NCI-H526 treated with DMSO at 0.1 percent for 48 hours (cell line): Measurements from ENCODE around the gene RIC1.
"Not testable (repeated sequence)": the region's sequence is repeated elsewhere in the genome, so short reads cannot be mapped to it uniquely, and the experiment has no call there.

ENCODE experiments used
- DNase-seq: peaks from one replicate; lab custom pipeline; 2025; lab: John Stamatoyannopoulos, UW

The RIC1 gene

DNA sequence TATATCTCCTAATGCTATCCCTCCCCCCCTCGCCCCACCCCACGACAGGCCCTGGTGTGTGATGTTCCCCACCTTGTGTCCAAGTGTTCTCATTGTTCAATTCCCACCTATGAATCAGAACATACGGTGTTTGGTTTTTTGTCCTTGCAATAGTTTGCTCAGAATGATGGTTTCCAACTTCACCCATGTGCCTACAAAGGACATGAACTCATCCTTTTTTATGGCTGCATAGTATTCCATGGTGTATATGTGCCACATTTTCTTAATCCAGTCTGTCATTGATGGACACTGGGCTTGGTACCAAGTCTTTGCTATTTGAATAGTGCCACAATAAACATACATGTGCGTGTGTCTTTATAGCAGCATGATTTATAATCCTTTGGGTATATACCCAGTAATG, 93.8 kb downstream of the RIC1 start:
- DNase-seq: not testable (repeated sequence)

GRCh38 chr9:5735072-5735471, 106.2 kb downstream of the RIC1 start:
- no peak for DNase-seq

- no peak for DNase-seq
Measured at GRCh38 chr9:5736563-5737346, 107.8 kb downstream of the RIC1 start.

GRCh38 chr9:5743109-5743508, 114.2 kb downstream of the RIC1 start:
- no peak for DNase-seq

DNA sequence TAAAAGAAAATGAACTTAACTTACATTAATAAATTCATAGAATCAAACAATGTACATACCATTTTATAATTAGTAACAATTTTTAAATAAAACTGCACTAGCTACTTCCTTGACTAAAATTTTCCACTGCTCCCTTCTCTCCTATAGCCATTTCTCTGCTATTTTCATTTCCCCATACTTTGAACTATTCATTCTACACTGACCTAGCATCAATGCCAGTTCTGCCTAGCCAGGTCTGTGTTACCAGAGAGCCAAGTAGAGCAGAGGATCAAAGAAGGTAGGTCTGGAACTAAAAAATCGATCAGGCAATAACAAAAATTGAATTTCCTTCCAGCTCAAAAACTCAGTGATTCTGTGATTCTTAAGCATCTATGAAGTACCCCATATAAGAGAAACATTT, 119.5 kb downstream of the RIC1 start:
- no peak for DNase-seq

- no peak for DNase-seq
Measured at GRCh38 chr9:5749306-5749705, 120.4 kb downstream of the RIC1 start.

- DNase-seq: no peak
Measured at GRCh38 chr9:5750569-5750968, 121.7 kb downstream of the RIC1 start.

GRCh38 chr9:5756633-5757032, 127.7 kb downstream of the RIC1 start:
- no peak for DNase-seq

- DNase-seq: no peak
Measured at GRCh38 chr9:5760338-5760737, 131.4 kb downstream of the RIC1 start.

DNA sequence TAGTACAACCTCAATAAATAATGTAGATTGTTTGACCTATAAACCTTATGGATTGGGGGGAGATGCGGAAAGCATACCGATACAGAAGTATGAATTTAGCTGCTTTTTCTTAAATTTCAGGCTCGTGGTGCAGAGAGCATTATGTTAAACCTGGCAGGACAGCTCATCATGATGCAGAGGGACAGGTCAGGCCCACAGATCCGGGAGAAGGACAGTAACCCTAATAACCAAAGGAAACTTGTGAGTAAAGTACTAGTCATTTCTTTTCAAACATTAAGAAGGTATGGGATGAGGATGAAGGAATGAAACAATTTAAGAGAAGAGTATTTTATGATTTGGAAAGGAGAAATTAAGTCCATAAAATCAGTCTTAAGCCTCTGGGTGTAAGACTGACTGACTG, 133.5 kb downstream of the RIC1 start:
- no peak for DNase-seq

DNA sequence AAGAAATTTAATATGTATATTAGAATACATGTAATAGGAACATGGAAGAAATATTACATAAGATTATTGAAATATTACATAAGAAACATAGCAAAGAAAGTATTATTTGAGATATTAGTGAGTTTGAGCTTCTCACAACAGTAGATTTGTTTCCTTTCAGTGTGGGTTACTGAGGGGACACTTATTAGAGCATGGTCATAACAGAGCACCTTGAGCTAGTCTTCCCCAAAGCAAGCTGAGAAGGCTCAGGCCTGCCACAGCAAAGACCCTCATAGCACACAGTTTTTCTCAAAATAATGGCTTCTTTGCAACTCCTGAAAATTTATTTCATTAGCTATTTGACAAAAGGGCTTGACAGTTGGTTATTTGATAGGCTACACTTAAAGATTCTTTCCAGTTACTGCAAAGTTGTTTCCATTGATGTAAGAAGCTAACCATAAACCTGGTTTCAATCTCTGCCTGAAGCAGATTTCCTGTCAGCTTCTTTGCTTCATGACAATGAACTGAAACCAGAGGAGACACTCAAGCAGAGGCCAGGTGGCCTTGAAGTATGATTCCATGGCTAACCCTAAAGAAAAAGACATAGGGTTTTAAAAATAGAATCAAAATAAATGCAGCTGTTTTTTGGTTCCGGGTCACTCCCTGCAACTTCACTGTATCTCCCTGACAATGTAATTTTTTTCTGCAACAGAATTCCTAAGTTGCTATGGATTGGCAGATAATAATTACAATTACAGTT, 135.4 kb downstream of the RIC1 start:
- DNase-seq: no peak

- DNase-seq: no peak
Measured at GRCh38 chr9:5767968-5768932, 139.3 kb downstream of the RIC1 start.

DNA sequence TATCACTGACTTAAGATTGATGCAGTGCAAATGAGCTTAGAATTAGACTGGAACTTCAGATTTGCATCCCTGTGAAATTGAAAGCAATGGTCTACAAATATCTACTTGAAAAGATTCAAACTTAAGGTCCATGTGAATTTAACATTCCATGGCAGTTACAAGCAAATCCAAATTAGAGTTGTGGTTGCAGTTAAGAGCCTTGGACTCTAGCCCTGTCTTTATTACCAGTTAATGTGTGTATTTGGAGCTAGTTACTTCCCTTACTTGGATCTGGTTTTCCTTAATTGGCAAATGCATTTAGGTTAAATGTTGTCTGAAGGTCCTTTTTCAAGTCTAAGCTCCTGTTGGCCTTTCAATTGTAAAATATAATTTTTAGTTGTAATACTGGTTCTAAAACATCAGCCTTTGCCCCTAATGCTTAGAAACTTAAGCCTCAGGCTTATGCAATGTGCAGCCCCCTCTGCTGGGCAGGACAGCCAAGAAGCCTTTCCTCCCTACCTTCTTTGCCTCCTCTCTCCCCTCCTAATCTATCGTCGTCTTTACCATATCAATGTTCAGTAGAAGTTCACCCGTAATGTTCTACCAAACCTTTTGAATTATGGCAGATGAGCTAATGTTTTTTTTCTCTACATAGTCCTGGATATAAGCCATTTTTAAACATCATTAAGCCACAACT, 144.6 kb downstream of the RIC1 start:
- no peak for DNase-seq

DNA sequence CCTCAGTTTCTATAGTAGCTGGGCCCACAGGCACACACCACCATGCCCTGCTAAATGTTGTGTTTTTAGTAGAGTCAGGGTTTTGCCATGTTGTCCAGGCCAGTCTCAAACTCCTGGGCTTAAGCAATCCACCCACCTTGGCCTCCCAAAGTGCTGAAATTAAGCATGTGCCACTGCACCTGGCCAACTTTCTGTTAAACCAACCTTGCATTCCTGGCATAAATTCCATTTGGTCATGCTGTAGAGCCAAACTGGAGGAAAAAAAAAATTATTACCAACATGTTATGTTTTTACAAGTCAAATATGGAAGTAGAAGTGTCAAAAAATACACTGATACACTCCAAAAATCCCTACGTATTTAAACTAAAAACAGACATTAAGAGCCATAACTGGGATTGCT, 149.9 kb downstream of the RIC1 start:
- no peak for DNase-seq

GRCh38 chr9:5779705-5780218, 150.9 kb downstream of the RIC1 start:
- DNase-seq: not testable (repeated sequence)

GRCh38 chr9:5783420-5783819, 154.5 kb downstream of the RIC1 start:
- not testable (repeated sequence) for DNase-seq

DNA sequence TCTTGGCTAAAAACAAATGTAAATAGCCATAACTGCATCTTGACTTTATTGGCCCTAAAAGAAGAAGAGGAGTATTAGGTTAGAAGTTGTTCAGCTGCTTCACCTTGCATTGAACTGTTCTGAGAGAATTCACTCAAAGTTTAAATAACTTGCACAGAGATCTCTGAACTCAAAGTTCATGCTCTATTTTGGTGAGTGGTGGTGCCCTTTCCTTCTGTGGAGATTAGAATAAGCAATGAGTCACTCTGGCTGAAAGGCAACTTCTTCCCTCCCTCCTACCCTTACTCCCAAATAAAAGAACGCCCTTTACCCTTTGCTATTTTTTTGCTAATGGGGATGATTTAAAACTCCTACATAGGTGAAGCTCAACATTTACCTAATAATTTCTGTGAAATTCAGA, 155.1 kb downstream of the RIC1 start:
- DNase-seq: no peak

- DNase-seq: no peak
Measured at GRCh38 chr9:5784526-5785315, 155.8 kb downstream of the RIC1 start.

DNA sequence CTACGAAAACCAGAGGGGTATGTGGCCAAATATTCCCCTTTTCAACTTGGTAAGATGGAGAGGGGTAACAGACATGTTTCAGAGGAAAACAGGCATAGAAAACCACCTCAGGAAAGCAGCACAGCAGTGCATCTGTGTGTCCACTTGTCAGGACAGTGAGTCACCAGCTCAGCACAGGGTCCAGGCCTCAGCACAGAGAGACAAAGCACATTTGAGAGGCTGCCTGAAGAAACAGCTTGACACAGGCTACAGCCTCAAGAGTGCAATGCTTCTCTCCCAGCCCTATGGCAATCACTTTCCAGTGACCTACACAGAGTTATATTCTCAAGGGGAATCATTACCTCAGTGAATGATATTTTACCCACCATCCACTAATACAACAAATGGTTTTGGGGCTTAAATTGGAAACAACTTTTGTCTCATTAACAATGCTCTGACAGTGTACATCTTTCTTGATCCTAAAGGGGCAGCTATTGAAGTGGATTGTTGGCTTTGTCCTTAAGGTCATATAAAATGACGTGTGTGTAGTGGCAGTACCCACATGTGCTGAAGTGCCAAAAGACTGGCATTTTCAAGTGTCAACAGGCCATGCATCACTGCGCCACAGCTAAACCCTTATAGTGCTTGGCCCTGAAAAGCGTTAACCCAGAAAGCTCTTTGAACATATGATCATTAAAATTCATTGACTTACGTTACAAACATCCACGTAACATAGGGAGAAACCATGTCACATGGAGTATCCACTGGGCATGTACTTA, 157.6 kb downstream of the RIC1 start:
- DNase-seq: no peak

DNA sequence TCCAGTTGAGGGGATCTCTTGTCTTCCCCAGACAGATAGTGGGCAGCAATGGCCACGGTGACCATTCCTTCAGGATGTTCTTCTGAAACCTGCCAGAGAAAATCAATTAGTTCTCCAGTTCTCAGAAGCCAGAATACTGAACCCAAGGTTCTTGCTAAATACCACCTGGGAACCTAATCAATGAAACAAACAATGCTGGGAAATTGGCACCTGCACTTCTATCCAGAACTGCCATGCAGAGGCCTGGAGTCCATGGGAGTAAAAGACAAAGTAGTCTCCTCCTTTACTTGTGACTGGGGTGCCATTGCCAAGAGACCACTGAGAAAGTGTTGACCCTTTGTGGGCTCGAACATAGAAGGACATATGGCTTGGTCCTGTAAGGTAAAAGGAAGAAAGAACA, 158.3 kb downstream of the RIC1 start:
- no peak for DNase-seq
